Psoas muscle (tissue), 8 donors: ENCODE data around the gene DCTN3. TPM values are rescaled to one million over a fixed set of nuclear protein-coding genes. Genes with fewer than 3 reads are reported as not detected.

Experiments
- ATAC-seq, 4 donors: fragments of 200-7000 bp; cut with Tn5 transposase; one replicate each; pipeline ENCODE4 v1.9.1; 2020; ENCODE audit warnings: moderate library complexity in 3 of 4, mild to moderate bottlenecking in 2 of 4
- DNase-seq, 2 donors: peaks; one replicate each; pipeline ENCODE4 v3.0.0-alpha.2; 2020
- H3K27ac ChIP-seq: fragments of 200-600 bp; one replicate; pipeline ENCODE4 v1.8.0; 2022
- H3K27me3 ChIP-seq, 3 donors: fragments of 200-600 bp in 1 of 3; one replicate each; pipeline versions ENCODE4 v1.6.1 to v1.8.0; 2013 to 2022; ENCODE audit warnings: low read length in 2 of 3, mild to moderate bottlenecking in 2 of 3, moderate library complexity in 1 of 3; ENCODE audit not compliant: insufficient read depth in 3 of 3
- H3K36me3 ChIP-seq, 2 donors: fragments of 200-600 bp in 1 of 2; one replicate each; pipeline versions ENCODE4 v1.6.1 to v1.8.0; 2013 to 2022; ENCODE audit warnings: low read depth in 1 of 2, mild to moderate bottlenecking in 1 of 2, moderate library complexity in 1 of 2; ENCODE audit not compliant: insufficient read depth in 1 of 2
- H3K4me1 ChIP-seq: fragments of 200-600 bp; one replicate; pipeline ENCODE4 v1.8.0; 2022
- H3K4me3 ChIP-seq: fragments of 200-600 bp; one replicate; pipeline ENCODE4 v1.8.0; 2022; ENCODE audit warnings: mild to moderate bottlenecking
- H3K9me3 ChIP-seq: fragments of 200-600 bp; one replicate; pipeline ENCODE4 v1.8.0; 2022
- CTCF ChIP-seq: fragments of 200-600 bp; IDR thresholded peaks from one replicate; pipeline ENCODE4 v1.8.0; 2022; ENCODE audit warnings: antibody characterized with exemption
- WGBS, 3 donors: extraction: QIAGEN DNeasy Blood & Tissue Kit; methylation state at CpG; one replicate each; pipeline versions ENCODE4 v1.1.6 to v1.1.7; 2013; 5-methylcytosine and 5-hydroxymethylcytosine counted together
- intact Hi-C, 2 donors: fragments of 100-400 bp; cut with DNase I; formaldehyde crosslinking; loops; one replicate each; pipeline versions ENCODE4 v1.11.0 to v1.14.2; 2022
- polyA plus RNA-seq, 3 donors: library from polyadenylated mRNA; stranded (reverse); fragments of 200-250 nt; gene quantifications; one replicate each; pipeline ENCODE4 v1.2.3, GENCODE V29; 2013
- total RNA-seq, 4 donors: library from RNA; stranded (reverse); fragmentation: NEBNext Ultra II Directional in 2 of 4; extraction: Animal tissue kit (Norgen Biotek cat#: 25700) in 2 of 4; gene quantifications; one replicate each; pipeline versions ENCODE4 v1.2.1 to v1.2.4, GENCODE V29; 2021 to 2023
- donor health status: healthy with polysubstance abuse.
- donor health status: DM: no; HTN: no; CAD: no; lungs with moderate emphysema.
- donor health status: Bipolar disorder and iron deficiency.
- donor health status: healthy.
- donor health status: DM: yes; HTN: yes; CAD: no.
- donor health status: DM: no; HTN: no; CAD: no.
- donor health status: DM: no; HTN: no; CAD: no.
- donor health status: DM: yes; HTN: yes; CAD: no.

Gene DCTN3
- total and polyA plus RNA-seq, 7 donors, result 52.7 to 109 (median 95.8) TPM

DNA sequence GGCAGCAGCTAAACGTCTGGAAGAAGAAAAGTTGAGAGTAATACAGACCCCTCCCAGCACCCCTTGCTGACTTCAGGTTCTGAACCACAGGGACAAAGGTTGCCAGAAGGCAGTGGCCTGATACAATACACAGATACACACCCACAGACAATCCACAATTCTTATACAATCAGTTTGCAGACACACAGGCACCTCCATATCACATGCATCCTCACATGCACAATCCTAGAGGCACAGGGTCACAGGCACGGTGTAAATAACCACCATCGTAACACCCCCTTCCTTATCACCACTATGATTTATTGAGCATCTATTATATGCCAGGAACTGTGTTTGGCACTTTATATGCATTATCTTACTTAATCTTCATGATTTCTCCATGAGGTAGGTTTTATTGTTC is 39.0 kb downstream of the DCTN3 start:
- DNase-seq, result no peak

GRCh38 chr9:34580358-34580757 is 39.9 kb downstream of the DCTN3 start:
- Histone ChIP-seq H3K9me3 (no peaks in the 10 kb centered on the region), H3K4me3 (no peak overlapping the region), H3K36me3 (peaks cover 0 to 30% of the 10 kb centered on the region in 2 donors), H3K27me3 (peaks cover 0 to 4% (median 2%) of the 10 kb centered on the region in 3 donors), H3K27ac (no peak overlapping the region), H3K4me1 (peaks cover 18% of the 10 kb centered on the region)
- 70 to 77% (median 74%) methylated on average over 8 of the region's 8 CpGs for WGBS, 3 donors
- ATAC-seq, result no peak
- no peak for TF ChIP-seq CTCF
- DNase-seq, result no peak
- intact Hi-C loops, result no loop called here

More for the DNA sequence above, 39.0 kb downstream of the DCTN3 start:
- Histone ChIP-seq H3K27me3 (peaks cover 0 to 4% (median 2%) of the 10 kb centered on the region in 3 donors), H3K9me3 (no peaks in the 10 kb centered on the region), H3K4me1 (peaks cover 27% of the 10 kb centered on the region), H3K4me3 (no peak overlapping the region), H3K36me3 (peaks cover 0 to 28% of the 10 kb centered on the region in 2 donors), H3K27ac (no peak overlapping the region)
- no peak for TF ChIP-seq CTCF
- WGBS, 3 donors, result 72 to 81% (median 79%) methylated on average over 3 of the region's 3 CpGs
- intact Hi-C loops, result no loop called here
- ATAC-seq, result no peak

- H3K27ac ChIP-seq, result no peak overlapping the region
- no peak overlapping the region for H3K4me3 ChIP-seq
- H3K36me3 ChIP-seq, result peaks cover 0 to 30% of the 10 kb centered on the region in 2 donors
- no peak for TF ChIP-seq CTCF
- WGBS, 3 donors, result 82 to 90% (median 86%) methylated on average over 5 of the region's 5 CpGs
- H3K27me3 ChIP-seq, result peaks cover 0 to 4% (median 2%) of the 10 kb centered on the region in 3 donors
- H3K4me1 ChIP-seq, result peaks cover 14% of the 10 kb centered on the region
- ATAC-seq (no peak), DNase-seq (no peak)
- intact Hi-C loops, result no loop called here
- H3K9me3 ChIP-seq, result no peaks in the 10 kb centered on the region
Measured at GRCh38 chr9:34579808-34580163, 40.5 kb downstream of the DCTN3 start.

DNA sequence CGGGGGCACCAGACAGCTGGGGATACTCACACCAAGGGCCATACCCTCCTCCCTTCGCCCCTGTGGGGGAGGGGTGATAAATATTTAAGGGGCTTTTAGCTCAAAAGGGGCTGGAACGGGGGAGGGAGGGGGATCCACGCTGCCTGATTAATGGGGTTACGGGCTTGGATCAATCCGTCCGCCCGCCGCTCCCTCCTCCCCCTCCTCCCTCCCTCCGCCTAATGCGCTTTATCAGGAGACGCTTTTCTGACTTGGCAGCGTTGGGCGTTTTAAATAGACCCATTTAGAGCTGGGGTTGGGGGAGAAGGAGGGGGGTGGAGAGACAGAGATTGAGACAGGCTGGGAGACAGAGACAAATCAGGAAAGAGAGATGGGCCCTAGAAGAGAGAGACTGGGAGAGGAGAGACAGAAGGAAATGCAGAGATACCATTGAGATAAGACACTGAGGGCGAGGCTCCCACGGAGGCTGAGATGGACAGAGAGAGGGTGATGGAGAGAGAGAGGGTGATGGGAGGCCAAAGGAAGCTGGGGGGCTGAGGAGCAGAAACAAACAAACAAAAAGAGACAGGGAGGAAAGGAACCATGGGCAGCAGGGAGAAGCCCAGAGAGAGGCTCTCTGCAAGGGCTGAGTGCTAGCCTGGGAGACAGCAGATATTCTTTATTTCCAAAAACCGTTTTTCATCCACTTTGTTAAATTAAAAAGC is 41.0 kb downstream of the DCTN3 start:
- no peak overlapping the region for H3K27ac ChIP-seq

More for the DNA sequence above, 41.0 kb downstream of the DCTN3 start:
- no peak overlapping the region for H3K4me3 ChIP-seq
- 43 to 75% (median 68%) methylated on average over 12 to 17 of the region's 17 CpGs for WGBS, 3 donors
- no peak for DNase-seq
- ATAC-seq, result no peak
- peaks cover 0 to 30% of the 10 kb centered on the region in 2 donors for H3K36me3 ChIP-seq
- H3K27me3 ChIP-seq, result peaks cover 0 to 4% (median 2%) of the 10 kb centered on the region in 3 donors
- intact Hi-C loops, result no loop called here
- peaks cover 14% of the 10 kb centered on the region for H3K4me1 ChIP-seq
- H3K9me3 ChIP-seq, result no peaks in the 10 kb centered on the region
- TF ChIP-seq CTCF, result no peak
